PFSK-1 (cell line): ENCODE results near the gene SNRNP200.

Experiments
- FOXP2 ChIP-seq: optimal IDR thresholded peaks from 2 replicates; pipeline ENCODE3; 2011; ENCODE audit warnings: borderline replicate concordance, control low read depth, inconsistent platforms; ENCODE audit not compliant: insufficient read depth; ENCODE audit errors: extremely low read length, extremely low read depth
- POLR2AphosphoS5 ChIP-seq: IDR thresholded peaks from 2 replicates; pipeline ENCODE4 v1.6.1; 2012; ENCODE audit warnings: low read depth, mild to moderate bottlenecking, control low read depth, low read length, moderate library complexity
- SIN3A ChIP-seq: IDR thresholded peaks from 2 replicates; pipeline ENCODE4 v1.6.1; 2012; ENCODE audit warnings: mild to moderate bottlenecking, low read length, moderate library complexity, borderline replicate concordance; ENCODE audit not compliant: insufficient read depth
- TAF1 ChIP-seq: IDR thresholded peaks from 2 replicates; pipeline ENCODE4 v1.6.1; 2012; ENCODE audit warnings: low read length, control low read depth, borderline replicate concordance; ENCODE audit not compliant: insufficient read depth
- TF ChIP-seq, protein P1 (sequence below), 2 experiments: IDR thresholded peaks; 2 replicates each; pipeline versions ENCODE4 v1.6.1 to v1.8.0; 2011 to 2012; ENCODE audit warnings: low read depth in 2 of 2, low read length in 2 of 2, control low read depth in 1 of 2, inconsistent platforms in 1 of 2, mild to moderate bottlenecking in 1 of 2, moderate library complexity in 1 of 2; ENCODE audit not compliant: insufficient read depth in 1 of 2

The SNRNP200 gene

DNA sequence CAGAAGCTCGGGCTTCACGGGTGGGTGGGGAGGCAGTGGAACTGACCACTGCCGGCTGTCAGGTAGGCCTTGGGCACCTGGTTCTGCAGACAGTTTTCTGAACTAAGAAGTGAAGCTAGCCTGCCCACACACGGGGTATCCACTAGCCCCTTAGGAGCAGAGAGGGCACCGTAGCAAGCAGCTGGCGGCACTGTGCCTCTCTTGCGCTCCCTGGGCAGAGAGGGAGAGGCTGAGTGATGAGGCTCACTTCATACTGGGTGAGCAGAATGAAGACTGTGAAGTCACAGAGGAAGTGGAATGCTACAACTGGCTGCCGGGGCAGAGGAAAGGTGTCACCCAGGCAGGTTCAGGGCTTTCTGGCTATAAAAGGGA is 20.5 kb upstream of the SNRNP200 start:
- TF ChIP-seq POLR2AphosphoS5 (no peak), TAF1 (no peak), FOXP2 (no peak), SIN3A (no peak)
- TF ChIP-seq, protein P1, sequence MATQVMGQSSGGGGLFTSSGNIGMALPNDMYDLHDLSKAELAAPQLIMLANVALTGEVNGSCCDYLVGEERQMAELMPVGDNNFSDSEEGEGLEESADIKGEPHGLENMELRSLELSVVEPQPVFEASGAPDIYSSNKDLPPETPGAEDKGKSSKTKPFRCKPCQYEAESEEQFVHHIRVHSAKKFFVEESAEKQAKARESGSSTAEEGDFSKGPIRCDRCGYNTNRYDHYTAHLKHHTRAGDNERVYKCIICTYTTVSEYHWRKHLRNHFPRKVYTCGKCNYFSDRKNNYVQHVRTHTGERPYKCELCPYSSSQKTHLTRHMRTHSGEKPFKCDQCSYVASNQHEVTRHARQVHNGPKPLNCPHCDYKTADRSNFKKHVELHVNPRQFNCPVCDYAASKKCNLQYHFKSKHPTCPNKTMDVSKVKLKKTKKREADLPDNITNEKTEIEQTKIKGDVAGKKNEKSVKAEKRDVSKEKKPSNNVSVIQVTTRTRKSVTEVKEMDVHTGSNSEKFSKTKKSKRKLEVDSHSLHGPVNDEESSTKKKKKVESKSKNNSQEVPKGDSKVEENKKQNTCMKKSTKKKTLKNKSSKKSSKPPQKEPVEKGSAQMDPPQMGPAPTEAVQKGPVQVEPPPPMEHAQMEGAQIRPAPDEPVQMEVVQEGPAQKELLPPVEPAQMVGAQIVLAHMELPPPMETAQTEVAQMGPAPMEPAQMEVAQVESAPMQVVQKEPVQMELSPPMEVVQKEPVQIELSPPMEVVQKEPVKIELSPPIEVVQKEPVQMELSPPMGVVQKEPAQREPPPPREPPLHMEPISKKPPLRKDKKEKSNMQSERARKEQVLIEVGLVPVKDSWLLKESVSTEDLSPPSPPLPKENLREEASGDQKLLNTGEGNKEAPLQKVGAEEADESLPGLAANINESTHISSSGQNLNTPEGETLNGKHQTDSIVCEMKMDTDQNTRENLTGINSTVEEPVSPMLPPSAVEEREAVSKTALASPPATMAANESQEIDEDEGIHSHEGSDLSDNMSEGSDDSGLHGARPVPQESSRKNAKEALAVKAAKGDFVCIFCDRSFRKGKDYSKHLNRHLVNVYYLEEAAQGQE (IDR thresholded peaks at IDR 0.05; ENCODE audit: insufficient read depth in 1 of 2, low read depth in 2 of 2, low read length in 2 of 2) = no peak

DNA sequence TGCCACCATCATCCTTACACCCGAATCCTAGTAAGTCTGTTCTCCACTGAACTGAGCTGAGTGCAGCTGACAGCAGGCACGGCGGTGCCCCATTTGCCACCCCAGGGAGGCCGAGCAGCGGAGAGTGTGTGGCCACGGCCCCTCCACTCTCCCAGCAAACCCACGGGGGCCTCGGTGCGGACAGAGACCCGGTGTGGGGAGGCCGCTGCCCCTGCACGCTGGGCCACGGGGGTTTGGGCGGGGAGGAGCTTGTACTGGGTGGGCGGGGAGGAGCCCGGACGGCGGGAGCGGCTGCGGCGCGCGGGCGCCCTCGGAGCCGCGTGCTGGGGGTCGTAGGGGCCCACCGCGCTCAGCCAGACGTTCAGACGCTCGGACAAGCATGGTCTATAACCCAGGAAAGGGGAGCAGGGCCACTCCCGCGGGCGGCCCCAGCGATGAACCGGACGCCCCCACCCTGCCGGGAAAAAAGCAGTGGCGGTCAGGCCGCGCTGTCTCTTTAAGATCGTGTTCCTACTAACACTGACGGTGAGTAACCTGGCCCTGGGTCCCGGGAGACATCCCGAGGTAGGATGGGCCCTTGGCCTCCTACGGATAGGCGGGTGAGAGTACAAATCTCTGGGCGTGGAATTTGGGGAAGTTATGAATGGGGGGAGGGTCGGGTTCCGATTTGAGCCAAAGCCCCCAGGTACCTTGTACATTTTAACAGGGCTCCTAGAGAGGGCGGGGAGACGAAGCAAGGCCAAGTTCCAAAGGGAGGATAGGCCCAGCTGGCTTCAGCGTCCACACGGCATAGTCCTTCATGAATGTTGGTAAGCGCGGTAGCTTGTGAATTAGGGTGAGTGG is 19.9 kb upstream of the SNRNP200 start, which contains the start of gene ITPRIPL1:
Gene ITPRIPL1, plus strand, starts transcription at position 277 of the 843 bp plus-strand sequence. Its CDS starts 523 bp downstream, at position 800.
- TF ChIP-seq TAF1 = no peak
- TF ChIP-seq SIN3A = no peak
- TF ChIP-seq FOXP2 = no peak
- TF ChIP-seq, protein P1 (IDR thresholded peaks at IDR 0.05; ENCODE audit: insufficient read depth in 1 of 2, low read depth in 2 of 2, low read length in 2 of 2) = no peak
- TF ChIP-seq POLR2AphosphoS5 = no peak

DNA sequence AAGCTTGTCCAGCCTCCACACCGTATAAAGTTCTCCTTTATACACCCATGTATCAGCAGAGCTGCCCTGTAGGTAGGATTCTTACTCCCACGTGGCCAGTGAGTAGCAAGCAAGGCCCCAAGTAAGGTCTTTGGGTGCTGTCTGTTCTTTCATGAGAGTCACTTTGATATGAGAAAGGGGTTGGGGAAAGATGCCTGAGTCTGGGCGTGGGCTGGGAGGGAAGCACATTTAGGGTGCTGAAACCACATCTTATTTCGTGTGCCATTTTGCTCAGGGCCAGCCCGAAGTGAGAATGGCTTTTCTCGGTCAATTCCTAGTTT is 19.3 kb upstream of the SNRNP200 start:
- TF ChIP-seq, protein P1 (IDR thresholded peaks at IDR 0.05; ENCODE audit: insufficient read depth in 1 of 2, low read depth in 2 of 2, low read length in 2 of 2) = no peak
- TF ChIP-seq TAF1 = no peak
- TF ChIP-seq FOXP2 = no peak
- no peak for TF ChIP-seq SIN3A
- TF ChIP-seq POLR2AphosphoS5 = no peak

DNA sequence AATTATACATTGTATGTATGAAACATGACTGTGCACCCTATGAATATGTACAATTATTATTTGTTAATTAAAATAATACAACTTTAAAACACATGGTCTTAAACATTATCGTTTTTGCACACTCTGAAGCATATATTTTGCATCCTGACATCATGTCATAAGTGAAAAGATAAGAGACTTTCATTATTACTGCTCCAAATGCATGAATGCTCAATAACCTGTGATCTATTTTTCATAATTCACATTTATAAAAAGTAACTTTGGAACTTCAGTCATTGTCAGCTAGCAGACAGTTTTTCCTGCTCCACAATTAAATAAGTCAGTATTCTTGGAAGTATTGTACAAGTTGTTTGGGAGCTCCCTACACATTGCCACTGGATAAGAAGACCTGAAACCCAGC is 18.5 kb upstream of the SNRNP200 start:
- TF ChIP-seq, protein P1 (IDR thresholded peaks at IDR 0.05; ENCODE audit: insufficient read depth in 1 of 2, low read depth in 2 of 2, low read length in 2 of 2) = no peak
